Thoracic aorta (tissue), 2 donors: ENCODE data around the gene PCDH9. TPM values are rescaled to one million over a fixed set of nuclear protein-coding genes. Genes with fewer than 3 reads are reported as not detected.

Source experiments
- ATAC-seq: fragments of 150-250 bp; one replicate; pipeline ENCODE4 v1.8.0; 2017; ENCODE audit warnings: low read depth; ENCODE audit not compliant: insufficient number of reproducible peaks, low FRiP score
- DNase-seq: peaks from one replicate; pipeline ENCODE4 v3.0.0-alpha.2; 2020; ENCODE audit warnings: low spot score
- H3K27ac ChIP-seq, 2 donors: fragments of 200-600 bp; sonication (generic); 1 replicate in 1 of 2; 2 replicates in 1 of 2; pipeline ENCODE4 v1.5.1; 2016; ENCODE audit warnings: mild to moderate bottlenecking in 2 of 2, moderate library complexity in 2 of 2
- H3K27me3 ChIP-seq: fragments of 200-600 bp; sonication (generic); replicated peaks from 2 replicates; pipeline ENCODE4 v1.6.0; 2016; ENCODE audit warnings: mild to moderate bottlenecking; ENCODE audit not compliant: insufficient read depth
- H3K36me3 ChIP-seq: fragments of 200-600 bp; sonication (generic); one replicate; pipeline ENCODE4 v1.5.1; 2016
- H3K4me1 ChIP-seq, 2 donors: fragments of 200-600 bp; sonication (generic); 1 replicate in 1 of 2; 2 replicates in 1 of 2; pipeline versions ENCODE4 v1.5.1 to v1.6.0; 2016; ENCODE audit warnings: low read depth in 2 of 2, mild to moderate bottlenecking in 1 of 2; ENCODE audit not compliant: control insufficient read depth in 1 of 2
- H3K4me3 ChIP-seq: fragments of 200-600 bp; sonication (generic); 2 replicates; pipeline ENCODE4 v1.5.1; 2016; ENCODE audit warnings: mild to moderate bottlenecking
- H3K9me3 ChIP-seq: fragments of 200-600 bp; sonication (generic); 2 replicates; pipeline ENCODE4 v1.5.1; 2016
- total RNA-seq, 2 donors: library from RNA; depleted of rRNA; stranded (reverse); fragments of >200 nt; gene quantifications; one replicate each; pipeline versions ENCODE4 v1.1.0 to v1.2.3, GENCODE V29; 2016
- TF ChIP-seq, protein P1 (sequence below): fragments of 200-600 bp; sonication (generic); IDR thresholded peaks from one replicate; pipeline ENCODE4 v1.5.1; 2019; ENCODE audit warnings: antibody characterized with exemption

The PCDH9 gene
- total RNA-seq, 2 donors from 2014 or later = 12.3 to 15.3 TPM

DNA sequence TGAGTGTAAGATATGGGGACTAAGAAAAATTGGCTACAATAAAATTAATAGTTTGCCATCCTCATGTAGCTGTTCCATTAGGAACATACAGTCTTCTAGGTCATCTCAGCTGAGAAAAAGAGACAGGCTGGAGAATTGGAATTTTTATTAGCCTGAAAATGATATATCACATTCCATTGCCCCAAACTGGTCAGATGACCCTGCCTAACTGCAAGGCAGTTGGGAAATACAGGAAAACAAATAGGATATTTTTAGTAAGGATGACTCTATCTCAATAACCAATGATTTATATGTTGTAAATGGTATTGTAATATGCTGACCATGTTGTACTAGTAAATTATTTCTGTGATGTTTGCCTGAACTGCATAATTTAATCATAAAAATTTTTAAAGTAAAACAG, 673.8 kb downstream of the PCDH9 start:
- no peaks in the 10 kb centered on the region for H3K4me1 ChIP-seq
- no peak overlapping the region for H3K4me3 ChIP-seq
- ATAC-seq (no peak), DNase-seq (no peak)
- H3K27me3 ChIP-seq = no peaks in the 10 kb centered on the region
- no peak overlapping the region for H3K27ac ChIP-seq
- no peaks in the 10 kb centered on the region for H3K36me3 ChIP-seq
- TF ChIP-seq, protein P1, sequence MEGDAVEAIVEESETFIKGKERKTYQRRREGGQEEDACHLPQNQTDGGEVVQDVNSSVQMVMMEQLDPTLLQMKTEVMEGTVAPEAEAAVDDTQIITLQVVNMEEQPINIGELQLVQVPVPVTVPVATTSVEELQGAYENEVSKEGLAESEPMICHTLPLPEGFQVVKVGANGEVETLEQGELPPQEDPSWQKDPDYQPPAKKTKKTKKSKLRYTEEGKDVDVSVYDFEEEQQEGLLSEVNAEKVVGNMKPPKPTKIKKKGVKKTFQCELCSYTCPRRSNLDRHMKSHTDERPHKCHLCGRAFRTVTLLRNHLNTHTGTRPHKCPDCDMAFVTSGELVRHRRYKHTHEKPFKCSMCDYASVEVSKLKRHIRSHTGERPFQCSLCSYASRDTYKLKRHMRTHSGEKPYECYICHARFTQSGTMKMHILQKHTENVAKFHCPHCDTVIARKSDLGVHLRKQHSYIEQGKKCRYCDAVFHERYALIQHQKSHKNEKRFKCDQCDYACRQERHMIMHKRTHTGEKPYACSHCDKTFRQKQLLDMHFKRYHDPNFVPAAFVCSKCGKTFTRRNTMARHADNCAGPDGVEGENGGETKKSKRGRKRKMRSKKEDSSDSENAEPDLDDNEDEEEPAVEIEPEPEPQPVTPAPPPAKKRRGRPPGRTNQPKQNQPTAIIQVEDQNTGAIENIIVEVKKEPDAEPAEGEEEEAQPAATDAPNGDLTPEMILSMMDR = no peak
- H3K9me3 ChIP-seq = no peaks in the 10 kb centered on the region

DNA sequence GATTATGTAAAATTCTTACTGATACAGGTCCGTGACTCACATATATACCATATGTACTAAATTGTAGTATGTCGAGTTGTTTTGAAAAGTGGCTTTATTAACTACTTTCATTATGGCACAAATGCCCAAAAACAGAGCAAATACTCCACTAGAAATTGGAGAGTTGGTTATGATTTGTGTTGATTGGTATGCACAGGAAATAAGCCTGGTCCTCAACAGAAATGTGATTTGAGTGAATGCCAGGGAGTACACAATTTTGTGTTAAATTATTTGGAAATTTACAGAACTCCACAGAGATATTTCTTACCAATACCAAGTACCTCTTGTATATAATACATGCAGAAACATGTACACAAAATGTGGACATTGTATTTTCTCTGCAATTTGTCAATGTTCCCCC, 676.7 kb downstream of the PCDH9 start:
- TF ChIP-seq, protein P1 = no peak
- no peak for DNase-seq
- Histone ChIP-seq H3K36me3 (no peaks in the 10 kb centered on the region), H3K27me3 (no peaks in the 10 kb centered on the region), H3K4me3 (no peak overlapping the region), H3K27ac (no peak overlapping the region), H3K9me3 (no peaks in the 10 kb centered on the region), H3K4me1 (no peaks in the 10 kb centered on the region)
- no peak for ATAC-seq

DNA sequence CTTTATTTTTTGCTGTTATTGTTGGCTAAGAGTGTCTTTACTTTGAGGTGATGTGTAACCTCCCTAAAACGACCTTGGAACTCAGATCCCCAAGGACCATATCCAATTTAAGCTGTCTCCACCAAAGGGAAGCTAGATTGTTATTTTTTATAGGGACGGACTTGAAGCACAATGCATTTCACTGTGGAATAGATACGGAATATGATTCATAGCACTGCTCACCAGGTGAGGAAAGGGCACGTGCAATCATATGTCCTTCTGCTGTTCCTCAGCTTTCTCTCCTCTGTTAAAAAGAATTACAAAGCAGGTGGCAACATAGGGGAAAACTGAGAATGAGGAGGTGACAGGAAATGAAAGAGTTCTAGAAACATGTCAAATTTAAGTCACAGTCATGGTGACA, 679.0 kb downstream of the PCDH9 start:
- Histone ChIP-seq H3K36me3 (no peaks in the 10 kb centered on the region), H3K4me3 (no peak overlapping the region)
- no peak for DNase-seq

DNA sequence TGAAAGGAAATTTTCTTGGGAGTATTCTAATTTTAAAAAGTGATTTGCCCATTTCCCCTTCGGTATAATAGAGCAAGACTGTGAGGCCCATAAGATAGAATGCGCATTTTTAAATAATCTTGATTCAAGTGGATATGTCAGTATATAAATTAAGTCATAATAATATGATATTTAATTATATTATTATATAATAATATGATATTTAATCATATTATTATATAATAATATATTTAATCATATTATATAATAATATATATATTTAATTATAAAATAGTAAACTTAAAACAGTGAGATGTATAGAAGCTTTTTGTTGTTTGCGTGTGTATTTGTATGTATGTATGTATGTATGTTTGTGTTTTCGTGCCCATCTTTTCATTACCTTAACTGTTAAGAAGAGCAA, 682.5 kb downstream of the PCDH9 start:
- H3K27me3 ChIP-seq = no peaks in the 10 kb centered on the region
- ATAC-seq (no peak), DNase-seq (no peak)
- H3K4me1 ChIP-seq = no peaks in the 10 kb centered on the region
- no peaks in the 10 kb centered on the region for H3K36me3 ChIP-seq
- TF ChIP-seq, protein P1 = no peak
- no peaks in the 10 kb centered on the region for H3K9me3 ChIP-seq
- no peak overlapping the region for H3K4me3 ChIP-seq
- no peak overlapping the region for H3K27ac ChIP-seq

More for the DNA sequence above, 679.0 kb downstream of the PCDH9 start:
- TF ChIP-seq, protein P1 = no peak
- no peak overlapping the region for H3K27ac ChIP-seq
- no peaks in the 10 kb centered on the region for H3K27me3 ChIP-seq
- H3K4me1 ChIP-seq = no peaks in the 10 kb centered on the region
- H3K9me3 ChIP-seq = no peaks in the 10 kb centered on the region
- no peak for ATAC-seq

DNA sequence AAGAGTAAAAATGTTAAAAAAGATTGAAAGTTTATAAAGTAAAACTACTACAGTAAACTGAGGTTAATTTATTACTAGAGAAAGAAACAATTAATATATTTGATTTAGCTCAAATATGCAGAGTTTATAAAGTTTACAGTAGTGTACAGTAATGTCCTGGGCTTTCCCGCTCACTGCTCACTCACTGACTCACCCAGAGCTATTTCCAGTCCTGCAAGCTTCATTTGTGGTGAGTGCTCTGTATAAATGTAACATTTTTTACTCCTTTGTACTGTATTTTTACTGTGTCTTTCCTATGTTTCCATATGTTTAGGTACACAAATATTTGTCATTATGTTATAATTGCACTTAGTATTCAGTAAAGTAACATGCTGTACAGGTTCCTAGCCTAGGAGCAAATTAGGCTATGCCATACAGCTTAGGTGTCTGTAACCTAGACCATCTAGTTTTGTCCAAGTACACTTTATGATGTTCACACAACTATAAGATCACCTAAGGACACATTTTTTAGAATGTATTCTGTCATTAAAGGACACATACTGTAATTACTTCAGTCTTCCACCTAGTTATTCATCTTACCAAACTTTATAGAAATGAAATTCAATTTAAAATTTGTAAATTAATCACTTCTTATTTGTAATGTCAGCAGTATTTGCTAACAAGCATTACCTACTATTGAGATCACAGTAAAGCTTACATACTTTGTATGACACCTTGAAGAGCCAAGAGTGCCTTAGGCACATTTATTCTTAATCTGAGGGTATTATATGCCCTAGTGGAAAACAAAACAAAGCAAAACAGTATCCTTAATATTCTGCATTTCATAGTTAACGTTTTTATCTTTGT, 683.4 kb downstream of the PCDH9 start:
- Histone ChIP-seq H3K4me3 (no peak overlapping the region), H3K4me1 (no peaks in the 10 kb centered on the region), H3K9me3 (no peaks in the 10 kb centered on the region), H3K36me3 (no peaks in the 10 kb centered on the region), H3K27ac (no peak overlapping the region), H3K27me3 (no peaks in the 10 kb centered on the region)
- ATAC-seq (no peak), DNase-seq (no peak)
- TF ChIP-seq, protein P1 = no peak
